ENCODE results near the gene TBCK. TPM values are rescaled to one million over a fixed set of nuclear protein-coding genes. Genes with fewer than 3 reads are reported as not detected.

TBCK gene
- total and polyA plus RNA-seq, 2 donors (not counting 1 experiment from before 2014, with no cell fraction given) = 17.5 to 86.1 TPM

DNA sequence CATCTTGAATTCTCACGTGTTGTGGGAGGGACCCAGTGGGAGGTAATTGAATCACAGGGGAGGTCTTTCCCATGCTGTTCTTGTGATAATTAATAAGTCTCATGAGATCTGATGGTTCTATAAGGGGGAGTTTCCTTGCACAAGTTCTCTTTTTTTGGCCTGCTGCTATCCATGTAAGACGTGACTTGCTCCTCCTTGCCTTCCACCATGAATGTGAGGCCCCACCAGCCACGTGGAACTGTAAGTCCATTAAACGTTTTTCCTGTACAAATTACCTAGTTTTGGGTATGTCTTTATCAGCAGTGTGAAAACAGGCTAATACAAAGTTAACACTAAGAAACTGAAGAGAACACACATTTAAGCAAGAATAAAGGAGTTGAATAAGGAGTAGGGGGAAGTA, 16.0 kb downstream of the TBCK start:
- ChIA-PET CTCF (no interaction called here), POLR2A (no interaction called here)
- intact Hi-C loops (cut with micrococcal nuclease) = no loop called here
- ATAC-seq (ENCODE audit: low read depth) = no peak
- no peak overlapping the region for H3K9ac ChIP-seq (ENCODE audit: low read length)
- WGBS (ENCODE audit: insufficient coverage) = no CpG with 5 or more reads among the region's 4 CpGs
- H3K27me3 Mint-ChIP-seq = no peaks in the 10 kb centered on the region
- no peaks in the 10 kb centered on the region for H3K9me3 ChIP-seq (ENCODE audit: control extremely low read depth in 1 of 3, control insufficient read depth in 2 of 3, insufficient read depth in 1 of 3, low read length in 2 of 3)
- no peaks in the 10 kb centered on the region for H3K9me3 Mint-ChIP-seq (ENCODE audit: insufficient read depth)
- TF ChIP-seq, protein P1, sequence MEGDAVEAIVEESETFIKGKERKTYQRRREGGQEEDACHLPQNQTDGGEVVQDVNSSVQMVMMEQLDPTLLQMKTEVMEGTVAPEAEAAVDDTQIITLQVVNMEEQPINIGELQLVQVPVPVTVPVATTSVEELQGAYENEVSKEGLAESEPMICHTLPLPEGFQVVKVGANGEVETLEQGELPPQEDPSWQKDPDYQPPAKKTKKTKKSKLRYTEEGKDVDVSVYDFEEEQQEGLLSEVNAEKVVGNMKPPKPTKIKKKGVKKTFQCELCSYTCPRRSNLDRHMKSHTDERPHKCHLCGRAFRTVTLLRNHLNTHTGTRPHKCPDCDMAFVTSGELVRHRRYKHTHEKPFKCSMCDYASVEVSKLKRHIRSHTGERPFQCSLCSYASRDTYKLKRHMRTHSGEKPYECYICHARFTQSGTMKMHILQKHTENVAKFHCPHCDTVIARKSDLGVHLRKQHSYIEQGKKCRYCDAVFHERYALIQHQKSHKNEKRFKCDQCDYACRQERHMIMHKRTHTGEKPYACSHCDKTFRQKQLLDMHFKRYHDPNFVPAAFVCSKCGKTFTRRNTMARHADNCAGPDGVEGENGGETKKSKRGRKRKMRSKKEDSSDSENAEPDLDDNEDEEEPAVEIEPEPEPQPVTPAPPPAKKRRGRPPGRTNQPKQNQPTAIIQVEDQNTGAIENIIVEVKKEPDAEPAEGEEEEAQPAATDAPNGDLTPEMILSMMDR (IDR thresholded peaks at IDR 0.05) = no peak
- no peak for TF ChIP-seq EZH2 (IDR thresholded peaks at IDR 0.05; ENCODE audit: borderline replicate concordance, insufficient read depth, low read depth, low read length, poor library complexity, severe bottlenecking)
- no peak for DNase-seq
- peaks cover 9% of the 10 kb centered on the region for H3K4me1 Mint-ChIP-seq
- peaks cover 14% of the 10 kb centered on the region for H4K20me1 ChIP-seq (ENCODE audit: control insufficient read depth, insufficient read depth, low read length, poor library complexity, severe bottlenecking)
- no peak overlapping the region for H3K4me2 ChIP-seq (replicated peaks; ENCODE audit: low read depth, low read length, poor library complexity, severe bottlenecking)
- peaks cover 0 to 13% of the 10 kb centered on the region in 2 experiments for H3K36me3 ChIP-seq (replicated peaks in 1 of 2; ENCODE audit: control extremely low read depth in 1 of 2, control insufficient read depth in 1 of 2, extremely low read depth in 1 of 2, insufficient read depth in 2 of 2, low read length in 1 of 2)
- H3K27ac ChIP-seq (ENCODE audit: low read length in 2 of 2) = no peak overlapping the region
- H3K4me3 ChIP-seq (ENCODE audit: control extremely low read depth in 1 of 5, extremely low read depth in 1 of 5, insufficient read depth in 1 of 5, low read depth in 2 of 5, low read length in 4 of 5) = no peak overlapping the region
- no peaks in the 10 kb centered on the region for H3K27me3 ChIP-seq (replicated peaks in 1 of 4; ENCODE audit: control extremely low read depth in 1 of 4, control insufficient read depth in 3 of 4, insufficient read depth in 4 of 4, low read length in 3 of 4)
- H3K4me1 ChIP-seq (ENCODE audit: control insufficient read depth in 2 of 2, insufficient read depth in 2 of 2, low read length in 2 of 2) = no peaks in the 10 kb centered on the region
- H3K79me2 ChIP-seq (ENCODE audit: control insufficient read depth, insufficient read depth, low read length) = peaks cover 35% of the 10 kb centered on the region
- H2AFZ ChIP-seq (ENCODE audit: insufficient read depth, low read depth, low read length, poor library complexity, severe bottlenecking) = no peak overlapping the region
- H3K4me3 Mint-ChIP-seq = no peak overlapping the region
- H3K27ac Mint-ChIP-seq = no peak overlapping the region

DNA sequence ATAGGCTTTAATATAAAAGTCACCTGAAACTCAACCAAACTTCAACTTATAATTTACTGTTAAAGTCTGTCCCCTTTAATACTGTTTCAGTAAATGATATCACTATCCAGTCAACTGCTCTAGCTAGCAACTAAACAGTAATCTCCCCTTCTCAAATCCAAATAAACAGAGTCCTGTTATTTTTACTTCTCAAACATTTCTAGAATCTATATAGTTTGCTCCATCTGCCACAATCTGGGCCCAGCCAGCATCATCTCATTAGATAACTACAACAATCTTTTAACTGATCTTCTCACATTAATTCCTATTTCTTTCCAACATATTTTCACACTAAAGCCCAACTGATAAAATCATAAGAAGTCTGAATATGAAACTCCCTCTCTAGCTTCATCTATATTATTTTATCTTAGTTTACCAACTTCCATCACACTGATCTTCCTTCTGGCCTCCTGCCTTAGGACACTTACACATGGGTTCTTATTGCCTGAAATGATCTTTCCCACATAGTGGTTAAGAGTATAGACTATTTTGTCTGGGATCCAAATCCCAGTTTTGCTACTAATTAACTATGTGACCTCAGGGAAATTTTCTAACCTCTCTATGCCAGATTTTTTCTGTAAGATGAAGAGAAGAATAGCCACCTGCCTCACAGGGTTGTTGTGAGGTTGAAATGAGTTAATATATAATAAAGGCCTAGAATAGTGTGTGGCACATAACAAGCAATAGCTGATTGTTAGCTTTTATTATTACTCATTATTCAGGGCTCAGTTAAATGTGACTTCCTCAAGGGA, 18.6 kb downstream of the TBCK start:
- no peak overlapping the region for H3K4me3 ChIP-seq (ENCODE audit: control extremely low read depth in 1 of 5, extremely low read depth in 1 of 5, insufficient read depth in 1 of 5, low read depth in 2 of 5, low read length in 4 of 5)
- H3K9me3 Mint-ChIP-seq (ENCODE audit: insufficient read depth) = no peaks in the 10 kb centered on the region
- no peak for ATAC-seq (ENCODE audit: low read depth)
- no peaks in the 10 kb centered on the region for H3K9me3 ChIP-seq (ENCODE audit: control extremely low read depth in 1 of 3, control insufficient read depth in 2 of 3, insufficient read depth in 1 of 3, low read length in 2 of 3)
- TF ChIP-seq EZH2 (IDR thresholded peaks at IDR 0.05; ENCODE audit: borderline replicate concordance, insufficient read depth, low read depth, low read length, poor library complexity, severe bottlenecking) = no peak
- TF ChIP-seq, protein P1 (IDR thresholded peaks at IDR 0.05) = no peak
- H3K4me1 ChIP-seq (ENCODE audit: control insufficient read depth in 2 of 2, insufficient read depth in 2 of 2, low read length in 2 of 2) = no peaks in the 10 kb centered on the region
- no peak for DNase-seq
- no peak overlapping the region for H3K27ac Mint-ChIP-seq
- no peak overlapping the region for H3K4me3 Mint-ChIP-seq
- no peak overlapping the region for H3K9ac ChIP-seq (ENCODE audit: low read length)
- no peaks in the 10 kb centered on the region for H3K27me3 Mint-ChIP-seq
- no peak overlapping the region for H2AFZ ChIP-seq (ENCODE audit: insufficient read depth, low read depth, low read length, poor library complexity, severe bottlenecking)
- peaks cover 6% of the 10 kb centered on the region for H3K4me1 Mint-ChIP-seq
- H3K4me2 ChIP-seq (replicated peaks; ENCODE audit: low read depth, low read length, poor library complexity, severe bottlenecking) = no peak overlapping the region
- CTCF ChIA-PET = interaction anchor here (1.0 kb wide), 1 partner anchor 16 kb away, joined by 3 read pairs; no protein-coding TSS in a partner anchor
- no peaks in the 10 kb centered on the region for H4K20me1 ChIP-seq (ENCODE audit: control insufficient read depth, insufficient read depth, low read length, poor library complexity, severe bottlenecking)
- H3K79me2 ChIP-seq (ENCODE audit: control insufficient read depth, insufficient read depth, low read length) = peaks cover 24% of the 10 kb centered on the region
- POLR2A ChIA-PET = no interaction called here
- no peaks in the 10 kb centered on the region for H3K27me3 ChIP-seq (replicated peaks in 1 of 4; ENCODE audit: control extremely low read depth in 1 of 4, control insufficient read depth in 3 of 4, insufficient read depth in 4 of 4, low read length in 3 of 4)
- H3K27ac ChIP-seq (ENCODE audit: low read length in 2 of 2) = no peak overlapping the region
- intact Hi-C loops (cut with micrococcal nuclease) = no loop called here
- peaks cover 0 to 24% of the 10 kb centered on the region in 2 experiments for H3K36me3 ChIP-seq (replicated peaks in 1 of 2; ENCODE audit: control extremely low read depth in 1 of 2, control insufficient read depth in 1 of 2, extremely low read depth in 1 of 2, insufficient read depth in 2 of 2, low read length in 1 of 2)

Data from B cell (primary cell).